Hindlimb muscle (tissue), 1 donor: ENCODE data around the gene TBCA. TPM values are rescaled to one million over a fixed set of nuclear protein-coding genes. Genes with fewer than 3 reads are reported as not detected.
A peak's percentile ranks its signal among the peaks of the same experiment; 100 is the strongest.
"Not testable (repeated sequence)": the region's sequence is repeated elsewhere in the genome, so short reads cannot be mapped to it uniquely, and the experiment has no call there.

Experiments
- DNase-seq: peaks from one replicate; pipeline ENCODE4 v3.0.0-alpha.2; 2013
- polyA plus RNA-seq: library from polyadenylated mRNA; unstranded; fragments of 120-200 nt; gene quantifications from one replicate; pipeline ENCODE4 v1.2.1, GENCODE V29; 2013; ENCODE audit not compliant: insufficient read length

TBCA gene
- polyA plus RNA-seq, 1 donor, result 216 TPM

GRCh38 chr5:77707791-77708190 is 68.3 kb downstream of the TBCA start:
- DNase-seq, result no peak

DNA sequence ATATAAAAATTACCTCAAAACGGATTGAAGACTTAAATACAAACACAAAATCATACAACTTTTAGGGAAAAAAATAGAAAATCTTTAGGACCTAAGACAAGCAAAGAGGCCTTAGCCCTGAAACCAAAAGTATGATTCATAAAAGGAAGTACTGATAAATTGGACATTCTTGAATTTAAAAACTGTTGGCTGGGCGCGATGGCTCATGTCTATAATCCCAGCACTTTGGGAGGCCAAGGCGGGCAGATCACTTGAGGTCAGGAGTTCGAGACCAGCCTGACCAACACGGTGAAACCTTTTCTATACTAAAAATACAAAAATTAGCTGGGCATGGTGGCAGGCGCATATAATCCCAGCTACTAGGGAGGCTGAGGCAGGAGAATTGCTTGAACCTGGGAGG is 76.6 kb downstream of the TBCA start:
- DNase-seq, result not testable (repeated sequence)

- DNase-seq, result no peak
Measured at GRCh38 chr5:77698920-77699319, 77.2 kb downstream of the TBCA start.

DNA sequence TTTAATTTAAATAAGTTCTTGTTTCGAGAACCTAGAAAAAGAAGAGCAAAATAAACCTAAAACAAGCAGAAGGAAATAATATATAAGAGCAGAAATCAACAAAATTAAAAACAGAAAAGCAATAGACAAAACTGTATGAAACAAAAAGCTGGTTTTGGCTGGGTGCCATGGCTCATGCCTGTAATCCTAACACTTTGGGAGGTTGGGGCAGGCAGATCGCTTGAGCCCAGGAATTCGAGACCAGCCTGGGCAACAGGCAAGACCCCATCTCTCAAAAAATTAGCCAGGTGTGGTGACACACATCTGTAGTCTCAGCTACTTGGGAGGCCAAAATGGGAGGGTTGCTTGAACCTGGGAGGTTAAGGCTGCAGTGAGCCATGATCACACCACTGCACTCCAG is 78.4 kb downstream of the TBCA start:
- no peak for DNase-seq

DNA sequence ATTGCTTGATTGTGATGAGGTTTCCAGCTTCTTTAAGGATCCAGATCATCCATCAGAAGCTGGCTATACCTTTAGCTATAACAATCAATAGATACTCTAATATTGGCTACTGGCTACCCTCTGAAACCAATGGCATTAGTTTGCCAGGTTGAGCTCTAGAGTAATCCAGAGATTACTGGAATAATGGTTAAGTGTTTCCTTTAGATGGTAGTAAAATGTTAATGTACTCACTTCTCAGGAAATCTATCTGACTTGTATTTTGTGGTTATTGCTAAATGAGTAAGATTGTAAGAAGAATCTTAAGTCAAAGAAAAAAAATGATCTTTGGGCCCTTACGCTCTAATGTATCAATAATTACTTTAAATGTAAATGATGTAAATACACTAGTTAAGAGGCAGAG is 80.0 kb downstream of the TBCA start:
- DNase-seq, result no peak

DNA sequence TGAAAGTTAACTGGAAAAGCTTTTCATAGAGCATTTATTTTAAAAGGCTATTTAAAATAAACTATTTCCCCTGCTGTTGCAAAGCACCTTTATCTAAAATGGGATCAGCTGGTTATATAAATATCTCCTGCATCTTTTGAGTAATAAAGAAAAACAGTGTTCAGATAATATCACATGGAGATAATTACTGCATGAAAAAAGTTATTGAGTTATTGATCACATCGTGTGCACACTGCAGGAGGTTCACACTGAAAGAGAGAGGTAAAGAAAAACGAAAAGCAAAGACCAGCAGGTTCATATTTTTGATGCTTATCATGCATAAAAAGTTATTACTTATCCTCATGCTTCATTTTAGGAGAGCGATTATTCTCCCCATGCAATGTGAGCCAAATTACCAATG is 82.2 kb downstream of the TBCA start:
- DNase-seq, result no peak

DNA sequence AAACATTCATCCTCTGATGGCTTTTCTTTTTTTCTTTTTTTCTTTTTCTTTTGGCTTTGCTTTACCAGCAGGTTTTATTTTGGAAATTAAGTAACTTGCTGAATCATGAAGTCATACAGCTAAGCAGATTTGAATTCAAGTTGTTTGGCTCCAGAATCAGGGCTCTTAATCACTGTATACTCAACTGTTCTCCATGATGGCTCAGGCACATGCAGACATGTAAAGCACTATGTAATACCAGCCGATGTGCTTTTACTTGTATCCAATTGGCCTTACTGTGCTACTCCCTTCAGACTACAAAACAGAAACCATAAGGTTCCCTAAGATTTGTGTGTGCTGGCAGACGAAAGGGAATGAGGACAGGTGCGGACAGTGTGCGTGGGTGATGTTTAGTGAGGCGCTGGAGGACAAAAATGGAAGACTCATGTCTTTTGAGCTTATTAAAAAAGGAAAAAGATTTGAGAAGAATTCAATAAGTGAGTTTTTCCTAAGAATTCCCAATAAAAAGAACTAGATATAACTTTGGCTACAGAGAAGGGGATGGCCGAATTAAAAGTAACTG is 92.9 kb downstream of the TBCA start:
- peak; percentile 15 for DNase-seq

- no peak for DNase-seq
Measured at GRCh38 chr5:77670526-77670925, 105.6 kb downstream of the TBCA start.

GRCh38 chr5:77669677-77670076 is 106.5 kb downstream of the TBCA start:
- no peak for DNase-seq

DNA sequence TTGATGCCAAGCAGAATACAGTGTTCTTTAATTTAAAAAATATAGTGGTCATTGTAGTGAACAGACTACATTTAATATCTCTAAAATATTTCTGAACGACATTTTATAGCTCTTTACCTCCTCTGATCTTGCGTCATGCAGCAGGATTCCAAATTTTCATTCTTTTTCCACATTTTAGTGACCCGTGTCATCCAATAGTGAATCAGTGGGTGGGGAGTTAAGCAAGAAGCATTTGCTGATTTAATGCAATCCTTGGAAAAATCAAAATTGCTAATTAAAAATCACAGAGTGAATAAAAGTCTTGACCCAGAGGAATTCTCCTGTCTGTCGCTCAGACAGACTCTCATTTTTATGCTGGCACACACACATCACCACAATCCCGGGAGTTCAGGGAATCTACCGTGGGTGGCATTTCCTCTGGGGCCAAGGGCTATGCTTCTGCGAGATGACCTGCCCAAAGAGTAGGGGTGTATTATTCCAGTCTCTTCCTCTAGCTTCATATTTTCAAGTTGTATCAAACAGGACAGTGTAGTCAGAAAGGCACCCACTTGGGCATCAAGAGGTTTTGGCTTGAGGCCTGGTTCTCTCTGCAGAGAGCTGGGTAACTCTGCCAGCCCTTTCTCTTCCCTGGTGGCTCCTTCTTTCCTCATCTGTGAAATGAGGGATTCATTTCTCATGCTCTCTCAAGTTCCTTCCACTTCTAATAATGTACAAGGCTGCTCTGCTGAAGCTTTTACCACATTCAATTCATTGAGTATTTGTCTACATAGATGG is 112.9 kb downstream of the TBCA start:
- DNase-seq, result no peak

DNA sequence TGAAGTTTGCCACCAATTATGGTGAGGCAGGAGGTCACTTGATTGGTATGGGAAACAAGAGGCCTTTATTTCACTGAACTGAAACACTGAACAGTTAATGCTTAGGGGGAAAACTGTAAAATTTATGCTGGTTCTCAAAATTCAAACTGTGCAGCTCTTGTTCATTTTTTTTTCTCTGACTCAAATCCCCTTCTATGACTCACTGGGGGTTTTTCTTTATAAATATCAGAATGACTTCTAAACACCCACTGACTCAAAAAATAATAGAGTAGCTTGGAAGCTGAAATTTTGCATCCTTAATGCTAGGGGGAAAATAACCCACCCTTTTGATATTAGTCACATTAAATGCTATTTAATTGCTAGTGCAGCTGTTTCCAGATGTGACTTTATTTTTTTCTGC is 113.5 kb downstream of the TBCA start:
- no peak for DNase-seq

- DNase-seq, result no peak
Measured at GRCh38 chr5:77658662-77659061, 117.5 kb downstream of the TBCA start.

DNA sequence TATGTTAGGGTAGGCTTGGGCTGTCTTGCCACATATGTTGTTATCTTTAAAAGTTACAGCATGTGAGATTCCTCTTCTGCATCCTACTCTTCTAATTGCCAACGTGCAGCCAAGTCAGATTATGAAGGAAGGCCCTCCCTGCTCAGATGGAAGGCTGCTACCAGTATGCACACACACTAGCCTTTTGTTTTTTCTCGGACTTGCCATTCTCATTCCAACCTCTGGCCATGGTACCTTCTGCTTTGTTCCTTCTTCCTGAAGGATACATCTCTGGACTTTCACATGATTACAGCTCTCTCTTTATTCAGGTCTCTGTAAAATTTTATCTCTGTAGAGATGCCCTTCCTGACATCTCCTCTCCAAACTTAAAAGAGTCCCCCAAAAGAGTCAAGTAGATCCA is 124.8 kb downstream of the TBCA start:
- DNase-seq, result no peak

DNA sequence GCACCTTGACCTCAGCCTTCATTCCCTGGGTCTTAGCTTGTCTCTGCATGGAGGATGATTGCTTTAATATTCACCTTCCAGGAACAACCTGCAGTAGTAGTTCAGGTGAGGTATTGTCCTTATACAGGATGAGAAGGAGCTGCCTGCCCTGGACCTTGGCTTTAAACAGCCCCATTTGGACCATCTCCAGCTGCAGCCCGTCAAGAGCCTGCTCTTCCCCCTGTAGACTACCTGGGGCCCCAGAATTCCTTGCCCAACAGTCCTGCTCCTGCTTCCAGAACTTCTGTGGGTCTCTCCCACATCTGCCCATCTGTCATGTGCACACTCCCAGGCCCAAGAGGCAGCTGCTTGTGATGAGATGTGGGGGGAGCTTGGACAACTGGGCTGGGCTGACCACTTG is 125.5 kb downstream of the TBCA start:
- no peak for DNase-seq

- no peak for DNase-seq
Measured at GRCh38 chr5:77649776-77650175, 126.4 kb downstream of the TBCA start.

DNA sequence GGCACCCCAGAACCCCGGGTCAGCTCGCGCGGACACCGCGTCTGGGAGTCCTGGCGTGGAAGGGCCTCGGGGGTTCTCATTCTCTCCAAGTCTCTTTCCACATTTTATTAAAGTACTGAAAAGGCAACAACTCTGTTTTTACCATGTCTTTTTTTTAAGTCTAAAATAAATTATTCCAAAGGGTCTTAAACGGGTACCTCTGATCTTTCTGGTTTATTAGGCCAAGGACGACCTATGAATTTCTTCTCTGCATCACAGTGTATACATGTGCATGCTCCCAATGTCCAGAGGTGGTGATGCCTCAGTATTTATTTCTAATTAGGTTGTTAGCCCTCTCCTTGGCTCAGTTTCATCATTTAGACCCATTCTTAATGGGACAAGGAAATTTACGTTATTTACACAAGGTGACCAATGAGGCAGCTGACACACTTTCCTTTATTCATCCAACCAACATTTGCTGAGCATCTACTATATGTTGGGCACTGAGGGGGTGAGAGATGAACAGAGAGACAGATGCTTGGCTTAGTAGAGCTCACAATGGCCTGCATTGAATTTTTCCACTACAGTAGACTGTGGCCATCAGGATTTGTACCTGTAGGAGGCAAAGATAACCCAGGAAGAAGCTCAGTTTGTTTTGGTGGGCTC is 130.0 kb downstream of the TBCA start:
- DNase-seq, result no peak

DNA sequence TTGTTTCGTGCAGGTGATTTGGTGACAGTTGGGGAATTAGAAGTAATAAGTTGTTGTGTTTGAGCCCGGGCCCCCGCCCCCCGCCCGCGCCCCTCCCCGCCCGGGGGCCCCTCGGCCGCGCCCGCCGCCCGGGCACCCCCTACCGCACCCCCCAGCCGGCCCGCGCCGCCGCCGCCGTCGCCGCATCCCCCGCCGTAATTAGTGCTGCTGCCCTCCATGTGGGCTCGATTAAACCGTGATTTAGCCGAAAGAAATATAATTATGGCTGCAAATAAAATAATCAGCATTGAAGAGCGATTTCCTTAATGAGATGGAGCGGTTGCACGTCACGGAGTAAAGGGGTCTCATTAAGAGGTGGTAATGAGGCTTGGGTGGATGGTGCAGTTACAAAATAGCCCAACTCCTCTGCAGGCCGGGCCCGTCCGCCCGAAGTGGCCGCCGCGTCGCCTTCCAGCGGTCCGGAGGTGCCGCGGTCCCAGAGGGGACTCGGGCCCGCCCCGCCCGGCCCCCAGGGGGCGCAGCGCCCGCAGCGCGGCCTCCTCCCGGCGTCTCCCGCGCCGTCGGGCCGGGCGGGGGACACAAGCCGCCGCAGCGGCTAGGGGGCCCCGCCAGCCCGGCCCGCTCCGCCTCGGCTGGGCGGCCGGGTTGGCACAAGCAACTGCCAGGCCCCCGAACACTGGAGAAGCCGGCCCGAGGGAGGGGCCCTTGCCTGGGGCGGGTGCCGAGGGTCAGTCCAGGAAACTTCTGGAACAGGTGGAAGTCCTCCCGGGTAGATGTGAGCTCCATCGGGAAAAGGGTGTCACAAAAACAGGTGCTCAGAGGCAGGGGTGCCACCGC is 130.8 kb downstream of the TBCA start:
- DNase-seq, result no peak

GRCh38 chr5:77644371-77645157 is 131.6 kb downstream of the TBCA start:
- DNase-seq, result no peak

- no peak for DNase-seq
Measured at GRCh38 chr5:77643654-77644370, 132.3 kb downstream of the TBCA start.

DNA sequence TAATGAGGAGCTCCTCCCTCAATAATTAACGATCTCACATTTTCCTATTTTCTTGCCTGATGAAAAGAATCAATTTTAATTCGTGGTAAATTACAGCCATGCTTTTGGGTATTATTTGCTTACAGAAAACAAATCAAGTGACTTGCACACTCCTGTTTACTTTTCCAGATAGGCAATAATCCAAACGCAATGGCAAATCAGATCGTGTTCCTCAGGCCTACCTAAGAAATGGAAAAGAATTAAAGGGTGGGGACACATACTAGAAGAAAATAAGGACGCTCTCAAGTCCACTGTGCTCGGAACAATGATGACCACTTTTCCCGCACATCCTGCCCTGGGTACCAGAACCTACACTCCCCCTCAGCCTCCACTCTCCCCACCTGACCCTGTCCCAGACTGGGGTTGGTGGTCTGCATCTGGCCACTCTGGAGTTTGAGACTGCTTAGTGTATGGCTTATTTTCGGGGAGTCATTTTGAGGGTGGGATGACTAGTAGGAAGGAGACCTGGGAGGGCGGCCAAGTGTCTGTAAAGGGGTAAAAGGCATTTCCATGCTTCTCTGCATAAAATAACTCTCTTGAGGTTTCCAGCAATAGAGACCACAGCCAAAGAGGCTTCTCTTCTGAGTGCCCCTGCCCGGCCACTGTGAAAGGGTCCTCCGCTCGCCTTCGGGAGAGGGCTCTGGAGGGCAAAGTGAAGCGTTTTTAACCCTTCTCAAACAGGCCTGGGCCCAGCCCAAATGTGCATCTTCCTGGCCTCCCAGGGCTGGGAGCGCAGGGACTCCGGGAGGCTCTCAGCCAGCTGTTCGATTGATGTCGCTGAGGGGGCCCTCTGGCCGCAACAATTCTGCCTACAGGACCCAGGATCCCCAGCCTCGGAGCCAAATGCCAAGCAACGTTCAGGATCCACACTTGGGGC is 133.1 kb downstream of the TBCA start:
- no peak for DNase-seq
